ENCODE results near the gene AMER2.

DNA sequence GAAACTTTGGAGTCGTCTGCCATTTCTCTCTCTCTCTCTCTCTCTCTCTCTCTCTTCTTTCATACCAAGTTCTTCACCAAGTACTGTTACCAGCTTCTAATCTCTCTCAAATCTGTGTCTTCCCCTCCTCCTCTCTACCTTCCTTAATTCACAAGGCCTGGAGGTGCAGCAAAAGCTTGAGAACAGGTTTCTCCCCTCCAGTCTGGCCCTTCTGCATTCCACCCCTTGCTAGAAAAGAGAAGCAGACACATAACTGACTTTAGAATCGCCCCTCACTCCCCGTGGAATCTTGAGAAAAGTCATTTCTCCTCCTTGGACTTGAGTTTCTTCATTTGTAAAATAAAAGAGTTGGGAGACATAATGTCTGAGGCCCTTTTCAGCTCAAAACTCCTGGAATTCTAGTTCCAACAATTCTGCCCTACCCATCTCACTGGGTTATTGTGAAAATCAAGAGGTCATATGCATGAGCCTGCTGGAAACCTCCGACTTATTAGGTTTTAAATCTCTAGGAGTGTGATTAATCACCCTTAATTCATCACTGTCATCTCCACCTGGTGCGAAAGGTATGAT is 20.4 kb downstream of the AMER2 start:
- TF ChIP-seq, protein P1, sequence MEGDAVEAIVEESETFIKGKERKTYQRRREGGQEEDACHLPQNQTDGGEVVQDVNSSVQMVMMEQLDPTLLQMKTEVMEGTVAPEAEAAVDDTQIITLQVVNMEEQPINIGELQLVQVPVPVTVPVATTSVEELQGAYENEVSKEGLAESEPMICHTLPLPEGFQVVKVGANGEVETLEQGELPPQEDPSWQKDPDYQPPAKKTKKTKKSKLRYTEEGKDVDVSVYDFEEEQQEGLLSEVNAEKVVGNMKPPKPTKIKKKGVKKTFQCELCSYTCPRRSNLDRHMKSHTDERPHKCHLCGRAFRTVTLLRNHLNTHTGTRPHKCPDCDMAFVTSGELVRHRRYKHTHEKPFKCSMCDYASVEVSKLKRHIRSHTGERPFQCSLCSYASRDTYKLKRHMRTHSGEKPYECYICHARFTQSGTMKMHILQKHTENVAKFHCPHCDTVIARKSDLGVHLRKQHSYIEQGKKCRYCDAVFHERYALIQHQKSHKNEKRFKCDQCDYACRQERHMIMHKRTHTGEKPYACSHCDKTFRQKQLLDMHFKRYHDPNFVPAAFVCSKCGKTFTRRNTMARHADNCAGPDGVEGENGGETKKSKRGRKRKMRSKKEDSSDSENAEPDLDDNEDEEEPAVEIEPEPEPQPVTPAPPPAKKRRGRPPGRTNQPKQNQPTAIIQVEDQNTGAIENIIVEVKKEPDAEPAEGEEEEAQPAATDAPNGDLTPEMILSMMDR (IDR thresholded peaks at IDR 0.05), result no peak
- no peak for TF ChIP-seq POLR2A (IDR thresholded peaks at IDR 0.05)

Data from testis (tissue), 2 donors.